ENCODE data around the gene RASGRP2.

GRCh38 chr11:64760759-64761420 is 16.9 kb upstream of the RASGRP2 start:
- TF ChIP-seq EZH2 (IDR thresholded peaks at IDR 0.05) (no peak), POLR2AphosphoS5 (IDR thresholded peaks at IDR 0.05; ENCODE audit: borderline replicate concordance, low read depth, low read length) (no peak; the same call in 1 of the 2 replicates), FOXP2 (optimal IDR thresholded peaks at IDR 0.05; ENCODE audit: control extremely low read depth, extremely low read length, insufficient read depth) (no peak)
